ENCODE measurements around the gene NOXO1.

The NOXO1 gene

DNA sequence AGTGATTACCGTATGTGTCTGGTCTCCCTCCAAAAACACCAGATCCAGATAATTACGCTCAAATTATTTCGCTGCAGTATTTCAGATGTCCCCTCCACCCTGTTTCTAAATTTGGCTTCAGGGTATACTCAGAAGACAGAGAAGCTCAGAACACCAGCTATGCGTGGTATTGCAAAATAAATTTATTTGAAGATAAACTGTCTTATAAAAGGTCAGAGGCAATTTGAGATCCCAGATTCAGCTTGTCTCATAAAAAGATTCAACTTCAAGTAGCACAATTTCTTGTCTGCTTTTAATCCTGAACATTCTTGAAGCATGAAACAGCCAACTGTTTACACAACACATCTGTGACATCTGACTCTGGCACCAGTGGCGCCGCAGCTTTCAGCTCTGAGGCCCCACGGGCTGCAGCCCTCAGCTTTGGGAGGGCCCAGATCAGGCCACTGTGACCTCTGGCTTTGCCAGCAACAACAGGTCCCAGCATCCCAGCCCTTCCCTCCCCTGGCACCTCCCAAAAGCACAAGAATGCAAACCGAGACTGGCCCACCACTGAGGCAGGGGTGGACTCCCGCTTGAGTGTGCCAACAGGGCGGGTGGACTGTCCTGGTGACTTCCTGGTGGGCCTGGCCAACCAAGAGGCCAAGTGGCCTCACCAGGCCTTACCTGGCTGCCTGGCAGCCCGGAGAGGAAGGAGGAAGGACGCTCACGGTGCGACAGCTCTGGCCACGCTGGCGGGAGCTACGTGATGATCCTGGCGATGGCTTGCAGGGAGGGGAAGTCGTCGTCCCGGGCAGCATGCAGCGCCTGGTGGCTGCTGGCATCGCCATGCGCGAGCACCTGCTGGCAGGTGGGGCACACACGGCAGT is 16.5 kb upstream of the NOXO1 start:
- no peak for DNase-seq

DNA sequence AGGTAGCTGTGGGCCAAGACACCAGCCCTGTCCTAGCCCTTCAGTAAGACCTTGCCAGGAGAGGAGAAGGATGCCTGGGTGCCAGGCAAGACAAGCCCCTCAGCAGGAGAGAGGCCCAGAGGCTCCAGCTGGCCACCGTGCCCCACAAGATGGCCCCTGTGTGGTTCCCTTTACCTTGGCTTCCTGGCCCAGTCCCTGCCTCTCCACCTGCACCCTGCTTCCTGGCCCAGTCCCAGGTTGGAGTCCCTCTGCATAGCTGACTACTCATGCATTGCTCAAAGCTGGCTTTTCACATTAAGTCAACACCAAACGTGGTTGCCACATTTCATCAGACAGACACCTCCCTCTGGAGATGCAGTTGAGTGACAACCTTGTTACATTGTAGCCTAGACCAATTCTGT is 12.5 kb upstream of the NOXO1 start:
- DNase-seq = no peak

DNA sequence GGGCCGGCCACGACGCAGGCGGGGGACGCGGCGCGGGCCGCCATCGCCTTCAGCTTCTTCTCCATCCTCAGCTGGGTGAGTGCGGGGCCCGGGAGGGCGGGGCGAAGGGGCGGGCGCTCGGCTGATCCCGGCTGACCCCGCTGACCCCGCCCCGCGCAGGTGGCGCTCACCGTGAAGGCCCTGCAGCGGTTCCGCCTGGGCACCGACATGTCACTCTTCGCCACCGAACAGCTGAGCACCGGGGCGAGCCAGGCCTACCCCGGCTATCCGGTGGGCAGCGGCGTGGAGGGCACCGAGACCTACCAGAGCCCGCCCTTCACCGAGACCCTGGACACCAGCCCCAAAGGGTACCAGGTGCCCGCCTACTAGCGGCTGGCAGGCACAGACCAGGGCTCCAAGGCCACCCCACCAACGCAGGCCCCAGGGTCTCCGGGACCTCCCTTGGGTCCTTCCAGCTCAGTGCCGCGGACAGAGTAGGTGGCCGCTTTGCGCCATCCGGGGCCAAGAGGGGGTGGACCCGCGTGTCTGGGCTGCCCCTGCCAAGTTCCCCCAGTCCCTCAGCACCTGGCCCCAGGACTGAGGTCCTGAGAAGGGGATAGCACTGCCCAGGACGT is 11.5 kb upstream of the NOXO1 start:
- no peak for DNase-seq

DNA sequence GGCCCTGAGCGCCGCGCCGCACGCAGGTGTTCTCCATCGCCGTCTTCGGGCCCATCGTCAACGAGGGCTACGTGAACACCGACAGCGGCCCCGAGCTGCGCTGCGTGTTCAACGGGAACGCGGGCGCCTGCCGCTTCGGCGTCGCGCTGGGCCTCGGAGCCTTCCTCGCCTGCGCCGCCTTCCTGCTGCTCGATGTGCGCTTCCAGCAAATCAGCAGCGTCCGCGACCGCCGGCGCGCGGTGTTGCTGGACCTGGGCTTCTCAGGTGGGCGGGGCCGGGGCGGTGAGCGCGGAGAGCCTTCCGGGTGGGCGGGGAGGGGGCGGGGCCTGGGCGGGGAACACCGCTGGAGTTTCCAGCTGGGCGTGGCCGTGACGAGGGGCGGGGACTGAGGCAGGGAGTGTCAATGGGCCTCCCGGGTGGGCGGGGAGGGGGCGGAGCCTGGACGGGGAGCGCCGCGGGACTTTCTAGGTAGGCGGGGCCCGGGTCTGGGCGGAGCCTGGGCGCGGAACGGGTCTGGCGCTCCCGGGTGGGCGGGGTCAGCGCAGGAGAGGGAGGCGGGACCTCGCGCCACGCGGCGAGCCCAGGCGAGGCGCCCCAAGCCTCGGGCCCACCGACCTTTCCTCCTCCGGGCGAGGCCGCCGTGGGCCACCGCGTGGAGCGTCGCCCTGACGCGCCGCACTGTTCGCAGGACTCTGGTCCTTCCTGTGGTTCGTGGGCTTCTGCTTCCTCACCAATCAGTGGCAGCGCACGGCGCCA is 10.9 kb upstream of the NOXO1 start:
- peak; percentile 96 for DNase-seq

DNA sequence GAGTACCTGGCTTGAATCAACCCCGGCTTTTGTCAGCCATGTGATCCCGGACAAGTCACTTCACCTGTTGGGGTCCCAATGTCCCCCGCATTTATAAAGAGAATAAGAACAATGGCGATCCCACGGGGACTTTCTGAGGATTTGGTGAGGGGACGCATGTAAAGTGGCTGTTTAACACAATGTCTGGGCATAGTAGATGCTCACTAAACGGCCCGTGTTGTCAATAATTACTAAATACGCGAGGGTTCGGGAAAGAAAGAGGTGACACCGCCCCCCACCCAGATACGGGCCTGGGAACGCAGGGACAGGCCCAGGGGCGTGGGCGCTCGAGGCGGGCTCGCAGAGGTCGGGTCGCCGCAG is 10.3 kb upstream of the NOXO1 start:
- no peak for DNase-seq

DNA sequence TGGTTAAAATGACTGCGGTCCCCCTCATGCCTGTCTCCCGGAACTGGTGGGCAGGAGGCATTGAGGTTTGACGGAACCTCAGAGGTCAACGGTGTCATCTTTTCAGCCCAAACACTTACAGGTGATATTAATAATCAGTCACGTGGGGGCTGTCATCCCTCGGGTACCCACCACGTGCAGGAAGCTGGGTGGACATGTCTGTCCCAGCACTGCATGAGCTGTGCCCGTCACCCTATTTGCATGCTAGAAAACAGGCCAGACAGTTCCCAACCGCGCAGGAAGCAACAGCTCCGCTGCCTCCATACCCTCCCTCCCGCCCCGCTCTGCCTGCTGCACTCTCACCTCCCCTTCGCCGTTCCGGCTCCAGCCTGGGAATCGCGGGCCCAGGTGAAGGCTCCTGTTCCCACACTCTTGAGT is 9.9 kb upstream of the NOXO1 start:
- no peak for DNase-seq

DNA sequence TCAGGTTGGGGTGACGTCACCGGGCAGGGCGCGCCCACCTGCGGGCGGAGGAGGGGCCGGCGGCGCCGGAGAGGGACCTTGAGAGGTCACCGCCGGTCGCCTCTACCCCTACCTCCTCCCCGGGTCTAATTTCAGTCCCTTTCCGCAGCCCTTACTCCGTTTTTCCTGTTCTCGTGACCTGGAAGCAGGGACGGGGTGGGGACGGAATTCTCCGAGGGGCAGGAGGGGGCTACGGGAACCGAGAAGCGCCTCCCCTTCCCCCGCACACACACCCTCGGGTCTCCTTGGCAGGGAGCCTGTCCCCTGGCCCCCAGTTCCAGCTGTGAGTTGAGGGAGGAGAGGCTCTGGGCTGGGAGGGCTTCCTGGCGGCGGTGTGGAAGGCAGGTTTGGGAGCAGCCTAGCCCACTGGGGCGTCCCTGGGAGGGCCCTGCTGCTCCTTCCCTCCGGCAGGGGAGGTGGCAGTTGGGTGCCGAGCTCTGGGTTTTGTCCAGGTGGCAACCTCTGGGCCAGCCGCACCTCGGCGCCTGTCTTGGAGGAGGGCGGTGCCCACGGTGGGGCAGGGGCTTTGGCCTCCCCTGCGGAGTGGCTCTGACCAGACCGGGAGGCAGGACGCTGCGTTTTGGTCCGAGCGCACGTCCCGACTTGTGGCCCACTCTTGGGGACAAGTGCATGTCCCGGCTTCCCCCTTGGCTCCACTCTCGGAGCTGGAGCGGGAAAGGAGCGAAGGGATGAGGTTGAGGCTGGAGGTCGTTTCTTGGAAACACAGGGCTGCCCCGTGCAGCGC is 9.3 kb upstream of the NOXO1 start:
- no peak for DNase-seq

DNA sequence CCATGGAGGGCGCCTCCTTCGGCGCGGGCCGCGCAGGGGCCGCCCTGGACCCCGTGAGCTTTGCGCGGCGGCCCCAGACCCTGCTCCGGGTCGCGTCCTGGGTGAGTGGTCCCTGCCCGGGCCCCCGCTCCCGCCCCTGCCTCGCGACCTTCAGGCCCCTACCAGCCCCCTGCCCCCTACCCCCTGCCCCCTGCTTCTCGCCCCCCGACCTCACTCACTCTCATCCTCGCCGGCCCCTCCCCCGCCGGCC is 8.8 kb upstream of the NOXO1 start:
- no peak for DNase-seq

DNA sequence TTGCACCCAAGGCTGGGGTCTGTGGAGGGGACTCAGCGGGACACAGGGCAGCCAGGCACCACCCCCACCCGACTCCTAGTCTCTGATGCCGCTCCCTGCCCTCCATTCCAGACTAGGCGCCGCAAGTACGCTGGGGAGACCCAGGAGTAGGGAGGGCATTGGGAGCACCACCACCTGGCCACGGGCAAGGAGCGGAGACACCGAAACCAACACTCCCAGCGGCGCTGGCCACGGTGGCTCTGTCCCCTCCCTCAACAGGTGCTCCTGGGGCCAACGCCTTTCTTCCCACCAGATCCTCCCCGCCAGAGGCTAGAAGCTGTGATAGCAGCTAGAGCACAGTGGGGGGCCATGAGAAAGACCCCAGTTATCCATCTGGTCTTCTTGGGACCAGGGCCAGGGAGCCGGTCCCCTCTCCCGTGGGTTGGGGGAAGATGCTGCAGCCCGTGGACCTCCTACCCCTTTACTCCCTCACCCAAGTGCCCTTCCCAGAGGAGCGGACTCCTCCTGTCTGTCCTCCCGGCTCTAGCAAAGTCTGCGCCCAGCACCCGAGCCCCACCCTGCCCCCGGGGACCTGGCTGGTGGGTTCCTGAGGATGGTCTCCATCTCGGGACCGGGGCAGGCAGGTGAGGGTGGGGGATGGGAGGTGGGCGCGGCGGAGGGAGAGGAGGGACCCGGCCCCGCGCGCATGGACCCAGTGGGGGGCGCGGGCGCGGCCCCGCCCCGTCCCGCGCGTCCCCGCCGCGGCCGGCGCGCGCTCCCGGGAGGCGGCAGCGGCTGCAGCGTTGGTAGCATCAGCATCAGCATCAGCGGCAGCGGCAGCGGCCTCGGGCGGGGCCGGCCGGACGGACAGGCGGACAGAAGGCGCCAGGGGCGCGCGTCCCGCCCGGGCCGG is 8.2 kb upstream of the NOXO1 start, which contains the start of gene SYNGR3:
TSS of gene SYNGR3 (plus strand) at position 762 of the 892 bp plus-strand sequence. CDS start 133 bp downstream, outside the sequence.
- no peak for DNase-seq

DNA sequence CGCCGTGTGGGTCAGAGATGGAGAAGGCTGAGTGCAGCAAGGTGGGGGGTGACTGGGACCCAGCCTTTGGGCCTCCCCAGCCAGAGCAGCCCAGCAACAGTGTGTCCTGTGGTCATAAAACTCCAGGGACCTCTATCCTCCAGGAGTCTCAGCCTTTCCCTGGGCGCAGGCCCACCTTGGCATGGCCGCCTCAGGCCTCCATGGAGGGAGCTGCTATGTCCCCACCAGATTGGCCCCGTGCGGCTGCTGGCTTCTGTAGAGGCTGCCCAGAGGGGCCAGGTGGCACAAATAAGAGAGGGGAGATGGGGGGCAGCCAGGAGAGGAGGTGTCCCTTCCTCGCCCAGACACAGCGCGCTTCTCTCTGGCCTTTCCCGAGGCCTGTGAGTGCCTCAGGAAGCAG is 5.9 kb upstream of the NOXO1 start:
- DNase-seq = no peak

DNA sequence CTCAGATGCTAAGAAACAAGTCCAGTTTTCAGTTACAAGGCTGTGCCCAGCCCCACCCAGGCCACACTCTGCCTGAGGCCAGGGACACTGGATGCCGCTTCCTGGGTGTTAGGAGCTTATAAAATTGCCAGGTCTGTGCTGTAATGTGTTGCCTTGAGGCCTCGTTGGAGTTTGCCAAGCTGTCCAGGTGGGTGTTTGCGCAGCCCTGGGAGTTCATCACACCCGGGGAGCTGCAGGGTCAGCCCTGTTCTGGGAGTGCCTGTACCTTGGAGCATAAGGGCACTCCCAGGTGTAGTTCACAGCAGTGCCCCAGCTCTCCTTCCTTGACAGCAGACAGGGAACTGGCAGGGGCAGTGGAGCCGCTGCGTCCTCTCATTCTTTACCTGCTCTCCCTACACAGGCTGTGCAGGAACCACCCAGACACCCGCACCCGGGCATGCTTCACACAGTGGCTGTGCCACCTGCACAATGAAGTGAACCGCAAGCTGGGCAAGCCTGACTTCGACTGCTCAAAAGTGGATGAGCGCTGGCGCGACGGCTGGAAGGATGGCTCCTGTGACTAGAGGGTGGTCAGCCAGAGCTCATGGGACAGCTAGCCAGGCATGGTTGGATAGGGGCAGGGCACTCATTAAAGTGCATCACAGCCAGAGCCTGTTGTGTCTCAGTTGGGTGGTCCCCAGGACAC is 4.3 kb upstream of the NOXO1 start:
- no peak for DNase-seq

DNA sequence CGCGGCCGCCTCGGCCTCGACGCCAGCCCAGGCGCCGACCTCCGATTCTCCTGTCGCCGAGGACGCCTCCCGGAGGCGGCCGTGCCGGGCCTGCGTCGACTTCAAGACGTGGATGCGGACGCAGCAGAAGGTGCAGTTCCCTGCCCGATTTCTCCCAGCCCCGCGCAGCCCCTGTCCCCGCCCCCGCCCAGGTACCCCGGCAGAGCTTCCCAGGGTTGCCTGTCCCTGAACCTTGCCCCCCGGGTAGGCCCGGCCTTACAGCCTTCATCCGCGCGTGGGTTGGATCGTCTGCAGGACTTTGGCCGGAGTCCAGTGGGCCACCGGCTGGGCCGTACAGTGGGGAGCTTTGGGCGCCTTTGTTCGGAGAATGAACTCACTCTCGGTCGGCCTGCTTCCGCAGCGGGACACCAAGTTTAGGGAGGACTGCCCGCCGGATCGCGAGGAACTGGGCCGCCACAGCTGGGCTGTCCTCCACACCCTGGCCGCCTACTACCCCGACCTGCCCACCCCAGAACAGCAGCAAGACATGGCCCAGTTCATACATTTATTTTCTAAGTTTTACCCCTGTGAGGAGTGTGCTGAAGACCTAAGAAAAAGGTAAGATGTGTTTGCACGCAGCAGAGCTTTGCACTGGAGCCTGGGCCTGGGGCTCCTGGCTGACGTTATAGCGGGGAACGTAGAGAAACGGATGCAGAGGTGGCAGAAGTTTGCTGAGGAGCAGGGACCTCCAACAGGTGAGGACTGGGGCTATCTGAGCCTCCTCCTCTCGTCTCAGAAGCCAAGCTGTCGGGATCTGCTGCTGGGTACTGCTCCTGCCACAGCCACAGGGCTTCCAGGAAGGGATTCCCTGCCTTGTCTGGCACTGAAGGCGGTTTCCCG is 3.3 kb upstream of the NOXO1 start:
- peak; percentile 57 for DNase-seq

DNA sequence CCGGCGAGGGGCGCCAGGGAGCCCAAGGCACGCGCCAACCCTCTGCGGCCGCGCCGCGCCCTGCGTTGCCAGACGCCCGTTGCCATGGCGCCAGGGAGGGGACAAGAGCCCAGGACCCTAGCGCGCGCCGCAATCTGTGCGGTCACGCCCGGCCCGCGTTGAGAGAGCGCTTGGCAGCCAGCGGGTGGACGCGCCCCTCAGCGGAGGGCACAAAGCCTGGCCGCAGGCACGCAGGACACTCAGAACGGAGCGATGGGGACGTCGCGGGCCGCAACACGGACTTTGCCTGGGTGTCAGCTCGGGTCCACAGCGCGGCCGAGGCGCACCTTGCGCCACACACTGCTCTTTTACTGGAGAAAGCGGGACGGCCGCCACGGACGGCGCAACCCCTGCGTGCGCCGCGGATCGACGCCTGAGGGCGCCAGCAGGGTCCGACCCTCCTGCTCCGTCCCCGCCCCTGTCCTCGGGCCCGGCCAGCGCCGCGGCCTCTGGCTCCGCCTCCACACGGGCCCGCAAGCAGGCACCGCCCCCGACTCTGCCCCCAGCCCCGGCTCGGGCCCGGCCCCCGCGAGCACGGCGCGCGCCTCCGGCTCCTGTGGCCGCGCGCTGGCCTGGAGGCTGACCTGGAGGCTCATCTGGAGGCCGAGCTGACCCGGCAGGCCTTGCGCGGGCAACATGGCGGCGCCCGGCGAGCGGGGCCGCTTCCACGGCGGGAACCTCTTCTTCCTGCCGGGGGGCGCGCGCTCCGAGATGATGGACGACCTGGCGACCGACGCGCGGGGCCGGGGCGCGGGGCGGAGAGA is 2.5 kb upstream of the NOXO1 start, which contains the start of gene GFER:
TSS of gene GFER (plus strand) at position 650 of the 803 bp plus-strand sequence. CDS start at position 676, 26 bp downstream.
- peak; percentile 95 for DNase-seq

DNA sequence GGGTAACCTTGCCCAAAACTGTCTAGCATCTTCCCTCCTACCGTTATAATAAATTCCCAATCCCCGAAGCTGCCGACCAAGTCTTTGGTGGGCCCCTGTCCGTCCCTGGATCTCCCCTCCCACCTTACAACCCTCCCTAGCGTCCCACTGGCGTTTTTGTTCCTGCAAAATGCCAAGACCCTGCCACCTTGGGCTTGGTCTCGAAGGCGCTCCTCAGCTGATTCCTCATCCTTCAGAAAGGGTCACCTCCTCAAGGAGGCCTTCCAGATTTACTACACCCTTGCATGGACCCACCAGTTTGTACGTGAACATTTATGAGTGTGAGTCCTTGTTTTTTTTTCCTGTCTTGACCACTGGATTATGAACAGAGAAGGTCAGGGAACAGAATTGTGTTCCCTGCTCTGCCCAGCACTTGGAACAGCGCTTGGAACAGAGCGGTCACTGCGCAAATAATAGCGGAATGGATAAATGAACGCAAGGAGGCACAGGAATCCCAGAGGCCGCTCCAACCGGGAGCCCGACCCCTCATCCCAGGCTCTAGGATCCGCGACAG is 1.8 kb upstream of the NOXO1 start:
- no peak for DNase-seq

DNA sequence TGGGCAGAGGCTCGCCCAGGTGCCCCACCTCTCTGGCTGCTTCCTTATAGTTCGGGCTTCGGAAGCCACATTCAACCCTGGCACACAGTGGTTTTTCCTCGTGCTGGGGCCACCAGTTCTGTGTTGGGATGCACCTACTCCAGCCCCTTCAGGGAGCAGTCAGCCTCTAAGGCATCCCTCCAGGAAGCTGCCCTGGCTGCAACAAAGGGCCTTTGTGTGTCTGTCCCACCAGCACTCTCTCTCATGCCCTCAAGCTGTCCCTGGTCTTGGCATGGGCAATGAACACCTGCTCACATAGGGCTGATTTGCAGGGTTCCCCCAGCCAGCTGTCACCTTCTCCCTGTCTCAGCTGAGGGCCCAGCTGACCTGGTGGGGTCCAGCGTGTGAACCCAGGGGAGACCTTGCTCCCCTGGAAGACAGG is 754 bp upstream of the NOXO1 start:
- DNase-seq = peak; percentile 56

DNA sequence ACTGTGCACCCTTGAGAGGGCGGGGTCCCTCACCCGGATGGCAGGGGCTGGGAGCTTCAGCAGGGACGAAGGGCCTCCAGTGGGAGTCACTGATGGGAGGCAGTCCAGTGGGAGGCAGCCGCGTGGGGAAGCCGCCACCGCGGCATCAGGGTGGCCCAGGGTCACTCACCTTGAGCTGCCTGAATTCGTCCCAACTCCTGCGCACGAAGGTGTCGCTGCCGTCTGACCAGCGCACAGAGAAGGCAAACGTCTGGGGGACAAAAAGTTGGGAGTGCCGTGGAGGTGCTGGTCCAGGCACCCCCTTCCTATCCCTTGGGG is 540 bp downstream of the NOXO1 start:
- no peak for DNase-seq

DNA sequence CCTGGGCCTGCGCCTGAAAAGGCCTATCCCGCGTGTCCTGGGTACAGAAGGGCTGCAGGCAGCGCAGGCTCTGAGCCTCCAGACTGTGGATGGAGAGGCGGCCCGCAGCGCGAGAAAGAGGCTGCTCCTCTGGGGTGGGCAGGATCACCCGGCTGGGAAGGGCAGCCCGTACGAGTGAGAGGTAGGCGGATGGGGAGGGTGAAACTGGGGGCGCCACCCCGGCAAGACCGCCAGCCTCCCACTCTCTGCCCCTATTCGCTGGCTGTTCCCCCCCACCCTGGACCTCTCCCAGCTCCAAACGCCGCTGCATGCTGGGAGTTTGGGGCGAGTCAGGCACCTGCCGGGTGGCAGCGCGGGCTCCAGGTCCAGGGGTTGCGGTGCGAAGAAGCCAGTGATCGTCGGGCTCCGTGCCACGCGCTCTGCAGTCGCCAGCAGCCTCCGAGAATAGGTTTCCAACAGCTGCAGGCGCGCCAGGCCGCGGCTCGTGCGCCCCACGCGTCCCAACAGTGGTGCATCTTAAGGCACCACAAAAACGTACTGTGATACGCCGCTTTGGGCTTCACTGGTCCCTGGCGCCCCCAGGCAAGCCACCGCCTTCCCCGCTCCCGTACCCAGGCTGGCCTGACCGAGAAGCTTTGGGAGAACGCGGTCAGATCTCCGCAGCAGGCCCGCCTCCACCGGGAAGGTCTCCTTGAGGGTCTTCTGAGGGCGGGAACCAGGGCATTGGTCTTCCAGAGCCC is 1.1 kb downstream of the NOXO1 start:
- peak; percentile 55 for DNase-seq

DNA sequence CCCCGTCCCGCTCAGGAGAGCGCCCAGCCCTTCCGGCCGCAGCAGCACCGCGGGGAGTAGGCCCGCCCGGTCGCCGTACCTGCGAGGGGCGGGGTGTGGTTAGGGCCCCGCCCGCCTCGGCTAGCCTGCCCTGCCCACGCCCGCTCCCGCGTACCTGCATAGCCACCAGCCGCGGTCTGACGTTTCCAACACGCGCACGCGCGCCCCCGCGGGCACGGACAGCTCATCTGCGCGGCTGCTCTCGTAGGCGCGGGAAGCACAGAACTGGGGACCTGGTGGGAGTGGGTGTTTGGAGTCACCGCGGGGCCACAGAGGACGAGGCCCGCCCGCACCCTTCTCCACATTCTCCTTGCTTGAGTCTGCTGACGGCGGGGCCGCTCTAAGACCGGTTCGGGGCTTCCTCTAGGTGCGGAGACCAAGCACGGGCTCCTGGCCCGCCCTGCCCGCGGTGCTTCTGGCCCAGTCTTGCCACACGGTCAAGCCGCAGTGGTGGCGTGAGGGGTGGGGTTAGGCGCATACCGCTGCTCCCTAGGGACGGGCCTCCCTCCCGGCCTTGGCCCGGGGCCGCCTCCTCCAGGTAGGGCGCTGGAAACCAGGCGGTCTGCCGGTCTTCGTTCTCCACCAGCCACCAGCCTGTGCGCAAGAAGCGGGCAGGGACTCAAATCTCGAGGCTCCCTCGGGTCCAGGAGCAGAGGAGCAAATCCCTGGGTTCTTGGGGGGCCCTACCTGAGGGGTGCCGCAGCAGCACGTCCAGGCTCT is 1.8 kb downstream of the NOXO1 start:
- no peak for DNase-seq
